Upper lobe of left lung (tissue), 6 donors: ENCODE measurements around the gene SPATA1. TPM values are rescaled to one million over a fixed set of nuclear protein-coding genes. Genes with fewer than 3 reads are reported as not detected.
A peak's percentile ranks its signal among the peaks of the same experiment; 100 is the strongest.

Experiments used
- ATAC-seq, 2 donors: fragments of 200-7000 bp; cut with Tn5 transposase; one replicate each; pipeline ENCODE4 v1.9.1; 2022; ENCODE audit warnings: mild to moderate bottlenecking in 2 of 2, moderate library complexity in 2 of 2; ENCODE audit not compliant: low FRiP score in 2 of 2
- DNase-seq, 2 donors: peaks; one replicate each; pipeline ENCODE4 v3.0.0-alpha.2; 2019 to 2020
- H3K27ac ChIP-seq, 4 donors: fragments of 200-600 bp; sonication (generic); one replicate each; pipeline ENCODE4 v1.5.1; 2016 to 2019
- H3K27me3 ChIP-seq, 4 donors: fragments of 200-600 bp; sonication (generic); one replicate each; pipeline ENCODE4 v1.5.1; 2017 to 2019
- H3K36me3 ChIP-seq, 4 donors: fragments of 200-600 bp; sonication (generic); one replicate each; pipeline ENCODE4 v1.5.1; 2016 to 2019
- H3K4me1 ChIP-seq, 4 donors: fragments of 200-600 bp; sonication (generic); one replicate each; pipeline ENCODE4 v1.5.1; 2018 to 2019
- H3K4me3 ChIP-seq, 4 donors: fragments of 200-600 bp; sonication (generic); one replicate each; pipeline ENCODE4 v1.5.1; 2017 to 2019; ENCODE audit warnings: mild to moderate bottlenecking in 2 of 4, moderate library complexity in 1 of 4
- H3K9me3 ChIP-seq, 4 donors: fragments of 200-600 bp; sonication (generic); one replicate each; pipeline ENCODE4 v1.5.1; 2018 to 2019
- CTCF ChIP-seq, 6 experiments: fragments of 450-650 bp in 4 of 6; fragments of 200-600 bp in 2 of 6; sonication (generic) in 2 of 6; IDR thresholded peaks; one replicate each; pipeline ENCODE4 v1.5.1; 2016 to 2019; ENCODE audit warnings: antibody characterized with exemption in 6 of 6
- EP300 ChIP-seq, 4 donors: sonication (generic); formaldehyde crosslinking; IDR thresholded peaks; one replicate each; pipeline ENCODE4 v1.5.1; 2017; ENCODE audit warnings: antibody characterized with exemption in 4 of 4, control low read depth in 2 of 4
- POLR2A ChIP-seq, 4 donors: fragments of 450-650 bp; IDR thresholded peaks; one replicate each; pipeline ENCODE4 v1.5.1; 2016 to 2017; ENCODE audit warnings: antibody characterized with exemption in 4 of 4, mild to moderate bottlenecking in 2 of 4
- POLR2AphosphoS5 ChIP-seq, 2 donors: sonication (generic); formaldehyde crosslinking; IDR thresholded peaks; one replicate each; pipeline ENCODE4 v1.5.1; 2017; ENCODE audit warnings: antibody characterized with exemption in 2 of 2
- WGBS, 2 donors: methylation state at CpG; one replicate each; pipeline ENCODE4 v1.1.5; 2017 to 2018; 5-methylcytosine and 5-hydroxymethylcytosine counted together
- total RNA-seq, 6 donors: library from RNA; depleted of rRNA in 4 of 6; stranded (reverse); fragments of >200 nt in 4 of 6; gene quantifications; one replicate each; pipeline versions ENCODE4 v1.1.0 to v1.2.1, GENCODE V29; 2016 to 2021
- donor health status: DM: no; HTN: no; CAD: no; lungs with moderate emphysema.
- donor health status: DM: no; HTN: yes; CAD: no; lungs with severe emphysema.

SPATA1 gene
- total RNA-seq, 6 donors from 2014 or later, result 1.4 to 19.9 (median 1.7) TPM; not detected in 1

GRCh38 chr1:84600796-84601195 lies 94.6 kb downstream of the SPATA1 start:
- TF ChIP-seq CTCF (IDR thresholded peaks at IDR 0.05), result no peak
- TF ChIP-seq POLR2AphosphoS5 (IDR thresholded peaks at IDR 0.05), result no peak
- TF ChIP-seq POLR2A (IDR thresholded peaks at IDR 0.05), result no peak
- TF ChIP-seq EP300 (IDR thresholded peaks at IDR 0.05), result no peak
- no peaks in the 10 kb centered on the region for H3K36me3 ChIP-seq
- peaks cover 0 to 5% (median 0%) of the 10 kb centered on the region in 4 donors for H3K4me1 ChIP-seq
- no peak overlapping the region for H3K4me3 ChIP-seq
- no peak overlapping the region for H3K27ac ChIP-seq
- ATAC-seq, result no peak
- DNase-seq, result no peak
- peaks cover 7 to 19% (median 11%) of the 10 kb centered on the region in 4 donors for H3K9me3 ChIP-seq
- 75 to 89% methylated on average over 5 of the region's 5 CpGs for WGBS, 2 donors
- H3K27me3 ChIP-seq, result no peaks in the 10 kb centered on the region

DNA sequence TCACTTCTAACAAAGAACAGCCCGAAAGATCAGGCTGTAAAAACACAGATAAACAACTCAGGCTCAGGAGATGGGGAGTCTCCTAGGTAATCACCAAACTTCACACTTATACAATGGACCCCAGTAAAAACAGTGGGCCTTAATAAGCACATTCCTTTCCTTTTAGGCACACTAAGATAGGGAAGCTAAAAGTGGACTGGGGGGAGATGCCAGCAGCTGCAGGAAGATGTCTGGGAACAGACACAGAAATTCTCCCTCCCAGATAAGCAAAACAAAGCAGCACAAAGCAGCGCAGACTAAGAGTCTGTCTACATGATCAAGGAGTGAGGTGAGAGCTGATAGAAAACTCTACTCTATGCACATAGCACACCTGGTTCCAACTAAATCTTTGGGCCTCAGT lies 97.0 kb downstream of the SPATA1 start:
- Histone ChIP-seq H3K4me3 (no peak overlapping the region), H3K4me1 (peaks cover 0 to 5% (median 0%) of the 10 kb centered on the region in 4 donors), H3K9me3 (peaks cover 7 to 27% (median 15%) of the 10 kb centered on the region in 4 donors), H3K27ac (no peak overlapping the region), H3K27me3 (no peaks in the 10 kb centered on the region), H3K36me3 (no peaks in the 10 kb centered on the region)
- TF ChIP-seq POLR2A (IDR thresholded peaks at IDR 0.05), result no peak
- no peak for TF ChIP-seq POLR2AphosphoS5 (IDR thresholded peaks at IDR 0.05)
- no peak for TF ChIP-seq CTCF (IDR thresholded peaks at IDR 0.05)
- no peak for TF ChIP-seq EP300 (IDR thresholded peaks at IDR 0.05)
- DNase-seq, result no peak
- ATAC-seq, result no peak
- 57 to 59% methylated on average over 2 of the region's 2 CpGs for WGBS, 2 donors

DNA sequence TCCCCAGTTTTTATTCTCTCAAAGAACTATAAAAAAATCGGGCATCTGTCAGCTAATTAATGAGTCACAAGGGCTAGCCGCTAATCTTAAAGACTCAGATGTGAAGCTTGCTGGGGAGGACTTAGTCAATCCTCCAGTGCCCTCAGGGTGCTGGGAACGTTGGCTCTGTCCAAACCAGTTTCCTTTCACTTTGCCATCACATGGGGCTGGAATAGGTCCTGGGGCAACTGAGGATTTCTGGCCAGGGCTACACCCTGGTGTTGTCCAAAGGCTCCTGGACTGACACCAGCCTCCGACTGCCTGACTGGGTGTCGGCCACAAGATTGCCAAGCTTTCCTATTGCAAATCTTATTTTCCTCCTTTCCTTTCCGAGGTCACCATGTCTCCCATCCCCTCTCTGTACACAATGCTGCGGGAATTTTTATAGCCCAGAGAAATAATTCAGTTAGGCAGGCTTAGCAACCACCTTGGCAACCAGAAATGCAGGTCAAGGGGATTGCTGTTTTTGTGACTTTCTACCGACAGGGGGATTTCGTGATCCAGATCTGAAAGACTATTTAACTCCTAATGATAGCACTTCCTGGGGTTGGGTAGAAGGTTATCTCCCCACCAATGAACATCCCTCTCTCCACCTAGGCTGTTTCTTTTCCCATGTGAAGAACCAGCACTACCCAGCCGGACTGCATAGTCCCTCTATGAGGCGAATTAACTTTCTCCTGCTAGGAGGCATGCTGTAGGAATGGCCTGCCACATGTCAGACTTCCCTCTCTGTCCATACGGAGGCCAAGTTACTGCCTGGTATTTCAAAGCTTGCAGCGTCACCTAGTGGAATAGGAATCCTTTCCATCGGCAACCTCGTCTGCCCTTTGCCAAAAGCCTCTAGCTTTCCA lies 98.0 kb downstream of the SPATA1 start:
- Histone ChIP-seq H3K4me3 (no peak overlapping the region), H3K27ac (no peak overlapping the region)
- DNase-seq, result no peak

DNA sequence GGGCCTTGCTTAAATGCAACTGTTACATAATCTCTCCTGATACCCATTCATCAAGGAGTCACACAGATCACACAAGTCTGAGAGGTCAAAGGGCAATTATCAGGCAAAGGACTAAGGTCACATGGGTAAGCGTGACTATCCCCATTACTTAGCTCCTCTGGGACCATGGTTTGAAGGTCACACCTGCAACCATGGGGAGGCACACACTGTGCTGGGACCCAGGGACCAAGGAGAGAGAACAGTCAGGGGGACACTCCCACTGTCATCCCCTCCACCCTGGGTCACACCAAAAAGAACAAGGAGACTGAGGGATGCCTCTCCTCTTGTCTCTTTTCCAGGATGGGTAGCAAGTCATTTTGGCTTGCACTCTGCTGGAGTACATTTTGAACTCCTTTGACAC lies 99.0 kb downstream of the SPATA1 start:
- H3K9me3 ChIP-seq, result peaks cover 7 to 27% (median 15%) of the 10 kb centered on the region in 4 donors
- H3K4me1 ChIP-seq, result no peaks in the 10 kb centered on the region
- H3K27ac ChIP-seq, result no peak overlapping the region
- ATAC-seq, result no peak
- no peak for DNase-seq
- H3K4me3 ChIP-seq, result no peak overlapping the region
- H3K27me3 ChIP-seq, result no peaks in the 10 kb centered on the region
- 100% methylated on average over 1 of the region's 1 CpG; no CpG with 5 or more reads in 1 of the 2 donors for WGBS, 2 donors
- TF ChIP-seq POLR2A (IDR thresholded peaks at IDR 0.05), result no peak
- TF ChIP-seq CTCF (IDR thresholded peaks at IDR 0.05), result no peak
- no peak for TF ChIP-seq POLR2AphosphoS5 (IDR thresholded peaks at IDR 0.05)
- TF ChIP-seq EP300 (IDR thresholded peaks at IDR 0.05), result no peak
- H3K36me3 ChIP-seq, result no peaks in the 10 kb centered on the region

More for the DNA sequence above, 98.0 kb downstream of the SPATA1 start:
- WGBS, 2 donors, result 64 to 82% methylated on average over 15 of the region's 15 CpGs
- ATAC-seq, result peak in 1 of 2 donors; percentile 87
- TF ChIP-seq CTCF (IDR thresholded peaks at IDR 0.05) (peak in 1 of 6 experiments; percentile 22), EP300 (IDR thresholded peaks at IDR 0.05) (no peak)
- H3K36me3 ChIP-seq, result no peaks in the 10 kb centered on the region
- H3K27me3 ChIP-seq, result no peaks in the 10 kb centered on the region
- peaks cover 0 to 3% (median 0%) of the 10 kb centered on the region in 4 donors for H3K4me1 ChIP-seq
- H3K9me3 ChIP-seq, result peaks cover 7 to 27% (median 15%) of the 10 kb centered on the region in 4 donors
